Liver (tissue), 9 donors: ENCODE measurements around the gene FKBP1A. TPM values are rescaled to one million over a fixed set of nuclear protein-coding genes. Genes with fewer than 3 reads are reported as not detected.

Experiments
- DNase-seq: peaks from one replicate; pipeline ENCODE4 v3.0.0-alpha.2; 2017; ENCODE audit warnings: low spot score
- H3K27ac ChIP-seq, 2 donors: one replicate each; pipeline ENCODE4 v1.7.0; 2013; ENCODE audit warnings: inconsistent platforms in 2 of 2, low read length in 2 of 2, control low read depth in 1 of 2, low read depth in 1 of 2, mild to moderate bottlenecking in 1 of 2
- H3K27me3 ChIP-seq, 4 donors: one replicate each; pipeline versions ENCODE4 v1.6.1 to v1.7.0; 2013; ENCODE audit warnings: low read length in 3 of 4, inconsistent platforms in 1 of 4, mild to moderate bottlenecking in 1 of 4, moderate library complexity in 1 of 4; ENCODE audit not compliant: control insufficient read depth in 4 of 4, insufficient read depth in 4 of 4
- H3K36me3 ChIP-seq, 4 donors: one replicate each; pipeline versions ENCODE4 v1.6.1 to v1.7.0; 2013; ENCODE audit warnings: low read length in 3 of 4, mild to moderate bottlenecking in 3 of 4, low read depth in 1 of 4, moderate library complexity in 1 of 4; ENCODE audit not compliant: control insufficient read depth in 4 of 4, insufficient read depth in 3 of 4
- H3K4me1 ChIP-seq, 4 donors: one replicate each; pipeline versions ENCODE4 v1.6.1 to v1.7.0; 2013; ENCODE audit warnings: low read length in 3 of 4, mild to moderate bottlenecking in 3 of 4, moderate library complexity in 1 of 4; ENCODE audit not compliant: control insufficient read depth in 4 of 4, insufficient read depth in 4 of 4
- H3K4me3 ChIP-seq, 3 donors: one replicate each; pipeline versions ENCODE4 v1.6.1 to v1.7.0; 2013; ENCODE audit warnings: low read length in 3 of 3, control low read depth in 1 of 3, low read depth in 1 of 3, mild to moderate bottlenecking in 1 of 3
- H3K9ac ChIP-seq, 2 donors: one replicate each; pipeline ENCODE4 v1.7.0; 2013; ENCODE audit warnings: low read length in 2 of 2, mild to moderate bottlenecking in 2 of 2, moderate library complexity in 2 of 2, control low read depth in 1 of 2, low read depth in 1 of 2
- H3K9me3 ChIP-seq, 4 donors: one replicate each; pipeline versions ENCODE4 v1.6.1 to v1.7.0; 2013; ENCODE audit warnings: low read length in 3 of 4; ENCODE audit not compliant: control insufficient read depth in 4 of 4
- EGR1 ChIP-seq, 2 donors: IDR thresholded peaks; 2 replicates each; pipeline ENCODE4 v1.6.1; 2016 to 2018; ENCODE audit warnings: antibody characterized with exemption in 2 of 2, low read depth in 2 of 2
- FOXA2 ChIP-seq: IDR thresholded peaks from 2 replicates; pipeline ENCODE4 v1.6.1; 2016; ENCODE audit warnings: antibody characterized with exemption
- GABPA ChIP-seq, 2 donors: IDR thresholded peaks in 1 of 2; conservative IDR thresholded peaks in 1 of 2; 2 replicates each; pipeline ENCODE4 v1.6.1; 2016; ENCODE audit warnings: antibody characterized with exemption in 2 of 2, mild to moderate bottlenecking in 1 of 2, moderate library complexity in 1 of 2
- HNF4G ChIP-seq: IDR thresholded peaks from 2 replicates; pipeline ENCODE4 v1.6.1; 2016; ENCODE audit warnings: antibody characterized with exemption
- JUND ChIP-seq, 2 donors: IDR thresholded peaks; 2 replicates each; pipeline ENCODE4 v1.6.1; 2016; ENCODE audit warnings: antibody characterized with exemption in 2 of 2
- RAD21 ChIP-seq, 2 donors: IDR thresholded peaks; 2 replicates each; pipeline ENCODE4 v1.6.1; 2016; ENCODE audit warnings: antibody characterized with exemption in 2 of 2, mild to moderate bottlenecking in 2 of 2
- RXRA ChIP-seq, 2 donors: IDR thresholded peaks; 2 replicates each; pipeline ENCODE4 v1.6.1; 2017 to 2018; ENCODE audit warnings: antibody characterized with exemption in 2 of 2, mild to moderate bottlenecking in 1 of 2
- SP1 ChIP-seq: IDR thresholded peaks from 2 replicates; pipeline ENCODE4 v1.6.1; 2018; ENCODE audit warnings: antibody characterized with exemption, mild to moderate bottlenecking
- TAF1 ChIP-seq: conservative IDR thresholded peaks from 2 replicates; pipeline ENCODE4 v1.6.1; 2016; ENCODE audit warnings: antibody characterized with exemption, mild to moderate bottlenecking
- YY1 ChIP-seq: IDR thresholded peaks from 2 replicates; pipeline ENCODE4 v1.6.1; 2016; ENCODE audit warnings: antibody characterized with exemption, mild to moderate bottlenecking
- WGBS: extraction: QIAGEN DNeasy Blood & Tissue Kit; methylation state at CpG from one replicate; pipeline ENCODE4 v1.1.7; 2013; 5-methylcytosine and 5-hydroxymethylcytosine counted together
- polyA plus RNA-seq, 2 donors: library from polyadenylated mRNA; stranded (reverse) in 1 of 2; unstranded in 1 of 2; fragments of 200-250 nt in 1 of 2; fragments of >200 nt in 1 of 2; fragmentation: Nextera tagmentation in 1 of 2; extraction: Ambion mirVana in 1 of 2; gene quantifications; one replicate each; pipeline versions ENCODE4 v1.2.1 to v1.2.3, GENCODE V29; 2013 to 2015
- total RNA-seq, 2 donors: library from RNA; depleted of rRNA; stranded (reverse); fragments of >200 nt; gene quantifications; one replicate each; pipeline ENCODE4 v1.2.3, GENCODE V29; 2014
- TF ChIP-seq, protein P1 (sequence below): fragments of 150-350 bp; IDR thresholded peaks from 2 replicates; pipeline ENCODE4 v1.5.1; 2017; ENCODE audit warnings: improper control_type of control experiment, low read depth, low read length; ENCODE audit not compliant: missing input control
- TF ChIP-seq, protein P2 (sequence below): IDR thresholded peaks from 2 replicates; pipeline ENCODE4 v1.6.1; 2016; ENCODE audit warnings: antibody characterized with exemption
- TF ChIP-seq, protein P3 (sequence below): IDR thresholded peaks from 2 replicates; pipeline ENCODE4 v1.6.1; 2016; ENCODE audit warnings: antibody characterized with exemption
- TF ChIP-seq, protein P4 (sequence below): IDR thresholded peaks from 2 replicates; pipeline ENCODE4 v1.6.1; 2016; ENCODE audit warnings: antibody characterized with exemption
- donor health status: healthy.
- donor health status: healthy.
- donor health status: healthy.
- donor health status: healthy.
- donor health status: healthy.

Gene FKBP1A
- total and polyA plus RNA-seq, 4 donors, result 49.3 to 114 (median 76.9) TPM

DNA sequence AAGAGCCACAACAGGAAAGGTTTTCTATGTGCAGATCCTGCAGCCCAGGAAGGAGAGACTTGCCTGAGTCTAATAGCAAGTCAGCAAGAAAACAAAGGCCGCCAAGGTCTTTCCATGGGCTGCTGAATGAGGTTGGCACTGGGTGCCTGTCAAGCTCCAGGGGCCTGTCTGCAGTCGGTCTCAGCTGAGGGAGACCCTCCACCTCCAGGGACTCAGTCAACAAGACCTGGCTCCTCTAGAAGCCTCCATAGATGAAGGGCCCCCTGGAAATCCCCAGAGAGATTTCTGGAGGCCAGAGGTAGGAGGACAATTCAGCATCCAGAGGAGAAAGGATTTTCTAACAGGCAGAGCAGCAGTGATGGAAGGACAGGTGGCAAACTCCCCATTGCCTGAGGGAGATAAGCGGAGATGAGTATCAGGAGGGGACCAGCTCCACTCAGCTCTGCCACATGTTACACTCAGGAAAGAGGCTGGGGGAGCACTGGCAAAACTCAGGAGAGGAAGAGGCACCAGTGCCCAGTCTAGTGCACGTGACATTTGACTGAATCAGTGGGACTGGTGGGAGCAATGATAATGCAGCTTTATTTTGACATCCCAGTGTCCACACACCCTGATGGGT lies 33.5 kb upstream of the FKBP1A start:
- no peaks in the 10 kb centered on the region for H3K36me3 ChIP-seq
- H3K4me3 ChIP-seq, result no peak overlapping the region
- peaks cover 0 to under 1% (median 0%) of the 10 kb centered on the region in 4 donors for H3K9me3 ChIP-seq
- no peak overlapping the region for H3K9ac ChIP-seq
- 65% methylated on average over 4 of the region's 4 CpGs for WGBS
- TF ChIP-seq HNF4G, result no peak
- TF ChIP-seq SP1, result no peak
- TF ChIP-seq, protein P1, sequence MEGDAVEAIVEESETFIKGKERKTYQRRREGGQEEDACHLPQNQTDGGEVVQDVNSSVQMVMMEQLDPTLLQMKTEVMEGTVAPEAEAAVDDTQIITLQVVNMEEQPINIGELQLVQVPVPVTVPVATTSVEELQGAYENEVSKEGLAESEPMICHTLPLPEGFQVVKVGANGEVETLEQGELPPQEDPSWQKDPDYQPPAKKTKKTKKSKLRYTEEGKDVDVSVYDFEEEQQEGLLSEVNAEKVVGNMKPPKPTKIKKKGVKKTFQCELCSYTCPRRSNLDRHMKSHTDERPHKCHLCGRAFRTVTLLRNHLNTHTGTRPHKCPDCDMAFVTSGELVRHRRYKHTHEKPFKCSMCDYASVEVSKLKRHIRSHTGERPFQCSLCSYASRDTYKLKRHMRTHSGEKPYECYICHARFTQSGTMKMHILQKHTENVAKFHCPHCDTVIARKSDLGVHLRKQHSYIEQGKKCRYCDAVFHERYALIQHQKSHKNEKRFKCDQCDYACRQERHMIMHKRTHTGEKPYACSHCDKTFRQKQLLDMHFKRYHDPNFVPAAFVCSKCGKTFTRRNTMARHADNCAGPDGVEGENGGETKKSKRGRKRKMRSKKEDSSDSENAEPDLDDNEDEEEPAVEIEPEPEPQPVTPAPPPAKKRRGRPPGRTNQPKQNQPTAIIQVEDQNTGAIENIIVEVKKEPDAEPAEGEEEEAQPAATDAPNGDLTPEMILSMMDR, result no peak
- no peak for TF ChIP-seq EGR1 (IDR thresholded peaks at IDR 0.05; ENCODE audit: low read depth in 2 of 2)
- no peak for TF ChIP-seq RAD21 (IDR thresholded peaks at IDR 0.05)
- no peak for TF ChIP-seq RXRA (IDR thresholded peaks at IDR 0.05)
- no peak overlapping the region for H3K27ac ChIP-seq
- H3K4me1 ChIP-seq, result no peaks in the 10 kb centered on the region
- peaks cover 0 to 2% (median 0%) of the 10 kb centered on the region in 4 donors for H3K27me3 ChIP-seq
- DNase-seq, result no peak

DNA sequence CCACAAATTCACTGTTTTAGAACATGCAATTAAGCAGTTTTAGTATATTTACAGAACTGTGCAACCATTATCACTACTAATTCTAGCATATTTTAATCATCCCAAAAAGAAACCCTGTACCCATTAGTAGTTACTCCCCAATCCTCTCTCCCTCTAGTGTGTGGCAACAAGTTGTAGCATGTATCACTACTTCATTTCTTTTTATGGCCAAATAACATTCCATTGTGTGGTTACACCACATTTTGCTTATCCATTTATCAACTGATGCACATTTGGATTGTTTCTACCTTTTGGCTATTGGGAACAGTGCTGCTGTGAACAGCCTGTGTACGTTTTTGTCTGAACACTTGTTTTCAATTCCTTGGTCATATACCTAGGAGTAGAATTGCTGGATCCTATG lies 31.5 kb upstream of the FKBP1A start:
- TF ChIP-seq YY1, result no peak
- no peak for TF ChIP-seq SP1
- no peak for TF ChIP-seq RXRA (IDR thresholded peaks at IDR 0.05)
- TF ChIP-seq GABPA (IDR thresholded peaks at IDR 0.05 in 1 of 2, conservative IDR thresholded peaks at IDR 0.05 in 1 of 2), result no peak
- no peak for TF ChIP-seq JUND (IDR thresholded peaks at IDR 0.05)
- TF ChIP-seq, protein P2, sequence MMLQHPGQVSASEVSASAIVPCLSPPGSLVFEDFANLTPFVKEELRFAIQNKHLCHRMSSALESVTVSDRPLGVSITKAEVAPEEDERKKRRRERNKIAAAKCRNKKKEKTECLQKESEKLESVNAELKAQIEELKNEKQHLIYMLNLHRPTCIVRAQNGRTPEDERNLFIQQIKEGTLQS, result no peak
- TF ChIP-seq, protein P3, sequence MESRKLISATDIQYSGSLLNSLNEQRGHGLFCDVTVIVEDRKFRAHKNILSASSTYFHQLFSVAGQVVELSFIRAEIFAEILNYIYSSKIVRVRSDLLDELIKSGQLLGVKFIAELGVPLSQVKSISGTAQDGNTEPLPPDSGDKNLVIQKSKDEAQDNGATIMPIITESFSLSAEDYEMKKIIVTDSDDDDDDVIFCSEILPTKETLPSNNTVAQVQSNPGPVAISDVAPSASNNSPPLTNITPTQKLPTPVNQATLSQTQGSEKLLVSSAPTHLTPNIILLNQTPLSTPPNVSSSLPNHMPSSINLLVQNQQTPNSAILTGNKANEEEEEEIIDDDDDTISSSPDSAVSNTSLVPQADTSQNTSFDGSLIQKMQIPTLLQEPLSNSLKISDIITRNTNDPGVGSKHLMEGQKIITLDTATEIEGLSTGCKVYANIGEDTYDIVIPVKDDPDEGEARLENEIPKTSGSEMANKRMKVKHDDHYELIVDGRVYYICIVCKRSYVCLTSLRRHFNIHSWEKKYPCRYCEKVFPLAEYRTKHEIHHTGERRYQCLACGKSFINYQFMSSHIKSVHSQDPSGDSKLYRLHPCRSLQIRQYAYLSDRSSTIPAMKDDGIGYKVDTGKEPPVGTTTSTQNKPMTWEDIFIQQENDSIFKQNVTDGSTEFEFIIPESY, result no peak
- no peak for TF ChIP-seq RAD21 (IDR thresholded peaks at IDR 0.05)
- TF ChIP-seq, protein P1, result no peak
- no peak for TF ChIP-seq FOXA2
- no peak for TF ChIP-seq TAF1
- TF ChIP-seq HNF4G, result no peak
- TF ChIP-seq, protein P4, sequence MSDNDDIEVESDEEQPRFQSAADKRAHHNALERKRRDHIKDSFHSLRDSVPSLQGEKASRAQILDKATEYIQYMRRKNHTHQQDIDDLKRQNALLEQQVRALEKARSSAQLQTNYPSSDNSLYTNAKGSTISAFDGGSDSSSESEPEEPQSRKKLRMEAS, result no peak
- no peak for TF ChIP-seq EGR1 (IDR thresholded peaks at IDR 0.05; ENCODE audit: low read depth in 2 of 2)
- Histone ChIP-seq H3K9me3 (peaks cover 0 to 3% (median 1%) of the 10 kb centered on the region in 4 donors), H3K36me3 (no peaks in the 10 kb centered on the region), H3K4me3 (no peak overlapping the region), H3K27ac (no peak overlapping the region), H3K9ac (no peak overlapping the region), H3K4me1 (no peaks in the 10 kb centered on the region), H3K27me3 (peaks cover 0 to 2% (median 0%) of the 10 kb centered on the region in 4 donors)
- DNase-seq, result no peak
- 71% methylated on average over 1 of the region's 1 CpG for WGBS
